CD4-positive, alpha-beta T cell (primary cell): ENCODE measurements around the gene NEK2. TPM values are rescaled to one million over a fixed set of nuclear protein-coding genes. Genes with fewer than 3 reads are reported as not detected.

Experiments used
- ATAC-seq: fragments of 200-7000 bp; cut with Tn5 transposase; one replicate; pipeline ENCODE4 v1.10.0; 2022; ENCODE audit warnings: mild to moderate bottlenecking; ENCODE audit not compliant: poor library complexity
- CTCF ChIA-PET: fragments of 350-600 bp; sonication (Branson Sonifier 250); formaldehyde crosslinking; loops from one replicate; lab custom pipeline; 2021; ENCODE audit warnings: antibody characterized with exemption, inconsistent platforms; lab: Charles Lee
- POLR2A ChIA-PET: fragments of 350-600 bp; sonication (Branson Sonifier 250); formaldehyde crosslinking; loops from one replicate; lab custom pipeline; 2021; ENCODE audit warnings: antibody characterized with exemption, inconsistent platforms; lab: Charles Lee
- DNase-seq, 14 experiments: peaks; one replicate each; pipeline ENCODE4 v3.0.0-alpha.2; 2013 to 2020; ENCODE audit warnings: mixed read lengths in 2 of 14
- H3K27ac ChIP-seq, 2 donors: one replicate each; pipeline versions ENCODE4 v1.5.1 to v1.7.0; 2013; ENCODE audit warnings: low read length in 2 of 2, low read depth in 1 of 2, mild to moderate bottlenecking in 1 of 2
- H3K27me3 ChIP-seq, 2 experiments: 1 replicate in 1 of 2; 2 replicates in 1 of 2; pipeline versions ENCODE4 v1.6.1 to v1.7.0; 2013; ENCODE audit warnings: low read length in 2 of 2, control low read depth in 1 of 2, mild to moderate bottlenecking in 1 of 2, moderate library complexity in 1 of 2; ENCODE audit not compliant: insufficient read depth in 2 of 2, control insufficient read depth in 1 of 2
- H3K36me3 ChIP-seq: one replicate; pipeline ENCODE4 v1.6.1; 2013; ENCODE audit warnings: low read length, control low read depth; ENCODE audit not compliant: insufficient read depth
- H3K4me1 ChIP-seq: one replicate; pipeline ENCODE4 v1.6.1; 2013; ENCODE audit warnings: low read length, control low read depth; ENCODE audit not compliant: insufficient read depth
- H3K4me3 ChIP-seq: one replicate; pipeline ENCODE4 v1.5.1; 2013; ENCODE audit warnings: mild to moderate bottlenecking, low read length, moderate library complexity
- H3K9me3 ChIP-seq, 2 experiments: 1 replicate in 1 of 2; 2 replicates in 1 of 2; pipeline versions ENCODE4 v1.6.1 to v1.7.0; 2013; ENCODE audit warnings: low read length in 2 of 2, mild to moderate bottlenecking in 2 of 2, control low read depth in 1 of 2, moderate library complexity in 1 of 2; ENCODE audit not compliant: control insufficient read depth in 1 of 2, insufficient read depth in 1 of 2
- H3K27ac Mint-ChIP-seq: one replicate; pipeline ENCODE4 v1.8.0; 2020; ENCODE audit warnings: mixed read lengths
- H3K27me3 Mint-ChIP-seq: one replicate; pipeline ENCODE4 v1.8.0; 2021; ENCODE audit warnings: mixed read lengths
- H3K36me3 Mint-ChIP-seq: one replicate; pipeline ENCODE4 v1.8.0; 2021; ENCODE audit warnings: low read depth, mixed read lengths
- H3K4me1 Mint-ChIP-seq: one replicate; pipeline ENCODE4 v1.8.0; 2021; ENCODE audit warnings: low read depth, mixed read lengths
- H3K4me3 Mint-ChIP-seq: one replicate; pipeline ENCODE4 v1.8.0; 2020; ENCODE audit warnings: mild to moderate bottlenecking, mixed read lengths
- H3K9me3 Mint-ChIP-seq: one replicate; pipeline ENCODE4 v1.8.0; 2020; ENCODE audit warnings: mixed read lengths
- CTCF ChIP-seq: fragments of 200-600 bp; IDR thresholded peaks from one replicate; pipeline ENCODE4 v1.8.0; 2022; ENCODE audit warnings: antibody characterized with exemption, mild to moderate bottlenecking
- intact Hi-C, 2 experiments: fragments of 100-400 bp; cut with DNase I in 1 of 2; cut with micrococcal nuclease in 1 of 2; formaldehyde crosslinking; loops; one replicate each; pipeline versions ENCODE4 v1.15.1 to v1.9.0; 2023 to 2025; cut with DNase I, micrococcal nuclease
- total RNA-seq, 174 experiments: library from RNA in 2 of 174; stranded (reverse) in 2 of 174; gene quantifications; one replicate each; pipeline ENCODE4 v1.2.3 and lab custom pipeline; 2021 to 2026

The NEK2 gene
- total RNA-seq, 2 experiments from 2014 or later, result not detected

- DNase-seq, result no peak
- Mint-ChIP-seq H3K4me1 (no peaks in the 10 kb centered on the region), H3K9me3 (no peaks in the 10 kb centered on the region), H3K4me3 (no peak overlapping the region), H3K36me3 (no peaks in the 10 kb centered on the region), H3K27me3 (no peaks in the 10 kb centered on the region), H3K27ac (no peak overlapping the region)
- intact Hi-C loops, result no loop called here
- Histone ChIP-seq H3K27me3 (no peaks in the 10 kb centered on the region), H3K4me1 (no peaks in the 10 kb centered on the region), H3K4me3 (no peak overlapping the region), H3K9me3 (no peaks in the 10 kb centered on the region), H3K27ac (no peak overlapping the region), H3K36me3 (no peaks in the 10 kb centered on the region)
- ChIA-PET CTCF (no interaction called here), POLR2A (no interaction called here)
- ATAC-seq, result no peak
- no peak for TF ChIP-seq CTCF
These were observed 38.7 kb upstream of the NEK2 start for GRCh38 chr1:211714154-211714553.

- POLR2A ChIA-PET, result no interaction called here
- Histone ChIP-seq H3K27me3 (no peaks in the 10 kb centered on the region), H3K4me1 (no peaks in the 10 kb centered on the region), H3K4me3 (no peak overlapping the region), H3K9me3 (no peaks in the 10 kb centered on the region), H3K36me3 (no peaks in the 10 kb centered on the region), H3K27ac (no peak overlapping the region)
- Mint-ChIP-seq H3K4me1 (no peaks in the 10 kb centered on the region), H3K27ac (no peak overlapping the region), H3K9me3 (no peaks in the 10 kb centered on the region), H3K36me3 (no peaks in the 10 kb centered on the region), H3K4me3 (no peak overlapping the region), H3K27me3 (no peaks in the 10 kb centered on the region)
- no peak for DNase-seq
- intact Hi-C loops, result no loop called here
- CTCF ChIA-PET, result no interaction called here
- no peak for ATAC-seq
- no peak for TF ChIP-seq CTCF
These were observed 37.8 kb upstream of the NEK2 start for GRCh38 chr1:211713231-211713630.

GRCh38 chr1:211711315-211711705, 35.9 kb upstream of the NEK2 start:
- no peaks in the 10 kb centered on the region for H3K36me3 ChIP-seq
- Mint-ChIP-seq H3K4me1 (no peaks in the 10 kb centered on the region), H3K36me3 (no peaks in the 10 kb centered on the region), H3K9me3 (no peaks in the 10 kb centered on the region), H3K27ac (no peak overlapping the region), H3K27me3 (no peaks in the 10 kb centered on the region), H3K4me3 (no peak overlapping the region)
- H3K4me1 ChIP-seq, result no peaks in the 10 kb centered on the region
- ATAC-seq (no peak), DNase-seq (no peak)
- H3K27me3 ChIP-seq, result no peaks in the 10 kb centered on the region
- H3K4me3 ChIP-seq, result no peak overlapping the region
- no peak for TF ChIP-seq CTCF
- ChIA-PET POLR2A (no interaction called here), CTCF (no interaction called here)
- intact Hi-C loops, result no loop called here
- no peaks in the 10 kb centered on the region for H3K9me3 ChIP-seq
- H3K27ac ChIP-seq, result no peak overlapping the region
